Activated naive CD8-positive, alpha-beta T cell treated with anti-CD3 and anti-CD28 coated beads, Interleukin-2, amount 50 U/mL, for 24 hours (primary cell): ENCODE measurements around the gene GPRC5A.

Source experiments
- ATAC-seq: fragments of 150-1000 bp; cut with Tn5 transposase; one replicate; pipeline ENCODE4 v1.10.0; 2021
- DNase-seq: peaks from one replicate; pipeline ENCODE4 v3.0.0; 2021
- H3K27ac Mint-ChIP-seq: one replicate; pipeline ENCODE4 v1.8.0; 2021; ENCODE audit warnings: mild to moderate bottlenecking, mixed read lengths
- H3K27me3 Mint-ChIP-seq: one replicate; pipeline ENCODE4 v1.8.0; 2021; ENCODE audit warnings: mixed read lengths
- H3K36me3 Mint-ChIP-seq: one replicate; pipeline ENCODE4 v1.8.0; 2021; ENCODE audit warnings: low read depth, mixed read lengths
- H3K4me1 Mint-ChIP-seq: one replicate; pipeline ENCODE4 v1.8.0; 2021; ENCODE audit warnings: mixed read lengths
- H3K4me3 Mint-ChIP-seq: one replicate; pipeline ENCODE4 v1.8.0; 2021; ENCODE audit warnings: mild to moderate bottlenecking, moderate library complexity, mixed read lengths
- H3K9me3 Mint-ChIP-seq: one replicate; pipeline ENCODE4 v1.8.0; 2021; ENCODE audit warnings: mixed read lengths

GPRC5A gene

GRCh38 chr12:12960639-12961209, 69.4 kb downstream of the GPRC5A start:
- Mint-ChIP-seq H3K36me3 (no peaks in the 10 kb centered on the region), H3K27me3 (no peaks in the 10 kb centered on the region), H3K9me3 (no peaks in the 10 kb centered on the region), H3K4me3 (no peak overlapping the region), H3K4me1 (peaks cover 5% of the 10 kb centered on the region), H3K27ac (no peak overlapping the region)
- no peak for DNase-seq
- no peak for ATAC-seq

- no peak for DNase-seq
- H3K27ac Mint-ChIP-seq, result no peak overlapping the region
- H3K4me1 Mint-ChIP-seq, result peaks cover 5% of the 10 kb centered on the region
Observed at GRCh38 chr12:12964255-12964654, 72.9 kb downstream of the GPRC5A start.

GRCh38 chr12:12965836-12966235, 74.5 kb downstream of the GPRC5A start:
- no peaks in the 10 kb centered on the region for H3K36me3 Mint-ChIP-seq
- ATAC-seq, result no peak

More at GRCh38 chr12:12964255-12964654, 72.9 kb downstream of the GPRC5A start:
- no peaks in the 10 kb centered on the region for H3K9me3 Mint-ChIP-seq
- no peaks in the 10 kb centered on the region for H3K36me3 Mint-ChIP-seq
- H3K27me3 Mint-ChIP-seq, result no peaks in the 10 kb centered on the region
- ATAC-seq, result no peak
- H3K4me3 Mint-ChIP-seq, result no peak overlapping the region

More at GRCh38 chr12:12965836-12966235, 74.5 kb downstream of the GPRC5A start:
- Mint-ChIP-seq H3K4me3 (no peak overlapping the region), H3K27me3 (no peaks in the 10 kb centered on the region), H3K9me3 (no peaks in the 10 kb centered on the region), H3K4me1 (peaks cover 5% of the 10 kb centered on the region), H3K27ac (no peak overlapping the region)
- DNase-seq, result no peak
